Endothelial cell of umbilical vein (primary cell): ENCODE data around the gene EFNA4.
"Not testable (repeated sequence)": the region's sequence is repeated elsewhere in the genome, so short reads cannot be mapped to it uniquely, and the experiment has no call there.

Source experiments
- EZH2 ChIP-seq: IDR thresholded peaks from 2 replicates; pipeline ENCODE4 v1.6.1; 2012; ENCODE audit warnings: borderline replicate concordance, low read depth, mild to moderate bottlenecking, moderate library complexity, low read length, inconsistent platforms; ENCODE audit not compliant: severe bottlenecking
- POLR2A ChIP-seq: IDR thresholded peaks from 2 replicates; pipeline ENCODE4 v1.6.1; 2012; ENCODE audit warnings: low read depth, mild to moderate bottlenecking, control low read depth, low read length

DNA sequence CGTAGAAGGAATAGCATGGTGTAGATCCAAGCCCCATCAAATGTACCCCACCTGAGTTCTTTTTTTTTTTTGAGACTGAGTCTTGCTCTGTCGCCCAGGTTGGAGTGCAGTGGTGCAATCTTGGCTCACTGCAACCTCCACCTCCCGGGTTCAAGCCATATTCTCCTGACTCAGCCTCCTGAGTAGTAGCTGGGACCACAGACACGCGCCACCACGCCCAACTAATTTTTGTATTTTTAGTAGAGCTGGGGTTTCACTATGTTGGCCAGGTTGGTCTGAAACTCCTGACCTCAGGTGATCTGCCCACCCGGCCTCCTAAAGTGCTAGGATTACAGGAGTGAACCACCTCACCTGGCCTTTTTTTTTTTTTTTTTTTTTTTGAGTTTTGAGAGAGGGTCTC lies 54.5 kb downstream of the EFNA4 start:
- TF ChIP-seq POLR2A, EZH2: not testable (repeated sequence)
